Fibroblast of lung (primary cell): ENCODE results near the gene MTHFR. TPM values are rescaled to one million over a fixed set of nuclear protein-coding genes. Genes with fewer than 3 reads are reported as not detected.
A peak's percentile ranks its signal among the peaks of the same experiment; 100 is the strongest.

Source experiments
- DNase-seq, 2 donors: peaks; one replicate each; pipeline versions ENCODE4 v3.0.0 to v3.0.0-alpha.2; 2010; ENCODE audit warnings: low read depth in 2 of 2
- H2AFZ ChIP-seq: 2 replicates; pipeline ENCODE4 v1.5.1; 2012; ENCODE audit warnings: low read length, control low read depth, inconsistent platforms
- H3K27ac ChIP-seq: 2 replicates; pipeline ENCODE4 v1.5.1; 2011; ENCODE audit warnings: low read length, control low read depth; ENCODE audit not compliant: insufficient read depth
- H3K27me3 ChIP-seq: 2 replicates; pipeline ENCODE4 v1.5.1; 2011; ENCODE audit warnings: mild to moderate bottlenecking, low read length; ENCODE audit not compliant: control insufficient read depth, insufficient read depth
- H3K36me3 ChIP-seq: 2 replicates; pipeline ENCODE4 v1.5.1; 2011; ENCODE audit warnings: low read length; ENCODE audit not compliant: control insufficient read depth, insufficient read depth
- H3K4me1 ChIP-seq: 2 replicates; pipeline ENCODE4 v1.5.1; 2011; ENCODE audit warnings: low read length; ENCODE audit not compliant: control insufficient read depth, insufficient read depth; ENCODE audit errors: extremely low read depth
- H3K4me2 ChIP-seq: 2 replicates; pipeline ENCODE4 v1.5.1; 2011; ENCODE audit warnings: low read length, control low read depth; ENCODE audit not compliant: insufficient read depth; ENCODE audit errors: extremely low read depth
- H3K4me3 ChIP-seq, 4 experiments: fragments of 200-600 bp in 1 of 4; sonication (generic) in 1 of 4; replicated peaks in 1 of 4; 2 replicates each; pipeline ENCODE4 v1.5.1; 2011 to 2016; ENCODE audit warnings: low read length in 4 of 4, low read depth in 3 of 4, mild to moderate bottlenecking in 3 of 4, control low read depth in 2 of 4, inconsistent platforms in 1 of 4, mixed read lengths in 1 of 4; ENCODE audit not compliant: insufficient read depth in 1 of 4; ENCODE audit errors: control extremely low read depth in 1 of 4
- H3K79me2 ChIP-seq: 2 replicates; pipeline ENCODE4 v1.5.1; 2012; ENCODE audit warnings: mild to moderate bottlenecking, low read length, inconsistent platforms; ENCODE audit not compliant: control insufficient read depth, insufficient read depth
- H3K9ac ChIP-seq: 2 replicates; pipeline ENCODE4 v1.5.1; 2011; ENCODE audit warnings: mild to moderate bottlenecking, low read length, control low read depth; ENCODE audit not compliant: insufficient read depth
- H3K9me3 ChIP-seq: 2 replicates; pipeline ENCODE4 v1.5.1; 2012; ENCODE audit warnings: low read depth, low read length; ENCODE audit not compliant: control insufficient read depth, insufficient read depth
- H4K20me1 ChIP-seq: 2 replicates; pipeline ENCODE4 v1.5.1; 2011; ENCODE audit warnings: low read length; ENCODE audit not compliant: control insufficient read depth, insufficient read depth; ENCODE audit errors: extremely low read depth
- CTCF ChIP-seq, 2 donors: IDR thresholded peaks in 1 of 2; conservative IDR thresholded peaks in 1 of 2; 1 replicate in 1 of 2; 2 replicates in 1 of 2; pipeline ENCODE4 v1.5.1; 2011 to 2012; ENCODE audit warnings: low read length in 2 of 2, control low read depth in 1 of 2, inconsistent platforms in 1 of 2, low read depth in 1 of 2, mild to moderate bottlenecking in 1 of 2
- EZH2 ChIP-seq: IDR thresholded peaks from 2 replicates; pipeline ENCODE4 v1.5.1; 2012; ENCODE audit warnings: low read length, control low read depth, mild to moderate bottlenecking; ENCODE audit errors: missing control alignments
- polyA plus RNA-seq, 2 donors: library from polyadenylated mRNA; depleted of rRNA in 1 of 2; stranded (reverse) in 1 of 2; unstranded in 1 of 2; fragments of >200 nt; gene quantifications; 2 replicates each; pipeline ENCODE4 v1.2.1, GENCODE V29; 2011 to 2012; ENCODE audit warnings: missing spikeins in 1 of 2
- total RNA-seq: library from RNA; depleted of rRNA; stranded (reverse); fragments of >200 nt; gene quantifications from 2 replicates; pipeline ENCODE4 v1.2.1, GENCODE V29; 2014

MTHFR gene
- total and polyA plus RNA-seq, 2 donors (not counting 1 experiment from before 2014, with no cell fraction given): 16.3 to 87.4 TPM

- Histone ChIP-seq H3K9ac (peak overlapping the region; percentile 41), H3K9me3 (no peaks in the 10 kb centered on the region), H3K4me3 (no peak overlapping the region), H3K27ac (peak overlapping the region; percentile 62), H3K4me2 (peak overlapping the region; percentile 56), H2AFZ (no peak overlapping the region), H3K79me2 (no peaks in the 10 kb centered on the region), H4K20me1 (no peaks in the 10 kb centered on the region), H3K36me3 (peaks cover 29% of the 10 kb centered on the region), H3K27me3 (no peaks in the 10 kb centered on the region), H3K4me1 (peaks cover 37% of the 10 kb centered on the region)
- TF ChIP-seq CTCF (conservative IDR thresholded peaks at IDR 0.05 in 1 of 2, IDR thresholded peaks at IDR 0.05 in 1 of 2; ENCODE audit: low read depth in 1 of 2, low read length in 2 of 2) (no peak), EZH2 (no peak)
- DNase-seq: no peak
Measured at GRCh38 chr1:11787804-11788436, 17.8 kb downstream of the MTHFR start.

- H2AFZ ChIP-seq: peak overlapping the region; percentile 15
- H3K27ac ChIP-seq: peak overlapping the region; percentile 62
- H4K20me1 ChIP-seq: no peaks in the 10 kb centered on the region
- no peaks in the 10 kb centered on the region for H3K9me3 ChIP-seq
- H3K9ac ChIP-seq: no peak overlapping the region
- no peaks in the 10 kb centered on the region for H3K27me3 ChIP-seq
- H3K4me2 ChIP-seq: peak overlapping the region; percentile 56
- DNase-seq: peak; percentile 55 to 62
- no peak overlapping the region for H3K4me3 ChIP-seq
- H3K79me2 ChIP-seq: no peaks in the 10 kb centered on the region
- no peak for TF ChIP-seq EZH2
- TF ChIP-seq CTCF (conservative IDR thresholded peaks at IDR 0.05 in 1 of 2, IDR thresholded peaks at IDR 0.05 in 1 of 2; ENCODE audit: low read depth in 1 of 2, low read length in 2 of 2): no peak
- H3K36me3 ChIP-seq: peaks cover 24% of the 10 kb centered on the region
- peaks cover 37% of the 10 kb centered on the region for H3K4me1 ChIP-seq
Measured at GRCh38 chr1:11787251-11787803, 18.4 kb downstream of the MTHFR start.

GRCh38 chr1:11786168-11786567, 19.6 kb downstream of the MTHFR start:
- no peak overlapping the region for H3K4me3 ChIP-seq
- no peaks in the 10 kb centered on the region for H3K9me3 ChIP-seq
- no peak overlapping the region for H3K9ac ChIP-seq
- TF ChIP-seq CTCF (conservative IDR thresholded peaks at IDR 0.05 in 1 of 2, IDR thresholded peaks at IDR 0.05 in 1 of 2; ENCODE audit: low read depth in 1 of 2, low read length in 2 of 2): no peak
- H2AFZ ChIP-seq: no peak overlapping the region
- H3K36me3 ChIP-seq: peaks cover 22% of the 10 kb centered on the region
- H3K27me3 ChIP-seq: no peaks in the 10 kb centered on the region
- H3K4me2 ChIP-seq: no peak overlapping the region
- H3K79me2 ChIP-seq: no peaks in the 10 kb centered on the region
- DNase-seq: no peak
- H3K4me1 ChIP-seq: peaks cover 31% of the 10 kb centered on the region
- H3K27ac ChIP-seq: no peak overlapping the region
- H4K20me1 ChIP-seq: no peaks in the 10 kb centered on the region
